GM12875 (cell line): ENCODE measurements around the gene MYCL.

Experiments used
- H3K4me3 ChIP-seq: one replicate; pipeline ENCODE4 v1.5.1; 2011; ENCODE audit warnings: low read depth, low read length, control low read depth
- CTCF ChIP-seq: IDR thresholded peaks from 2 replicates; pipeline ENCODE4 v1.5.1; 2011; ENCODE audit warnings: low read depth, mild to moderate bottlenecking, control low read depth, inconsistent platforms, low read length, moderate library complexity, borderline replicate concordance; ENCODE audit not compliant: insufficient read depth

Gene MYCL

GRCh38 chr1:39901714-39902459 lies at the start of gene MYCL:
Gene MYCL (minus strand): TSS chr1:39901917. CDS start chr1:39901434, 483 bp downstream.
- TF ChIP-seq CTCF: peak; percentile 79

GRCh38 chr1:39949891-39950290 lies 48.2 kb upstream of the MYCL start:
- no peak overlapping the region for H3K4me3 ChIP-seq
- no peak for TF ChIP-seq CTCF

More at GRCh38 chr1:39901714-39902459, at the start of gene MYCL:
- peak within 1 kb of the TSS; percentile 60 for H3K4me3 ChIP-seq

GRCh38 chr1:39947260-39947659 lies 45.5 kb upstream of the MYCL start:
- no peak for TF ChIP-seq CTCF
- H3K4me3 ChIP-seq: no peak overlapping the region

GRCh38 chr1:39946216-39946615 lies 44.5 kb upstream of the MYCL start:
- no peak overlapping the region for H3K4me3 ChIP-seq
- no peak for TF ChIP-seq CTCF

GRCh38 chr1:39944410-39945112 lies 42.8 kb upstream of the MYCL start:
- no peak overlapping the region for H3K4me3 ChIP-seq
- TF ChIP-seq CTCF: no peak

- H3K4me3 ChIP-seq: no peak overlapping the region
- no peak for TF ChIP-seq CTCF
Observed at GRCh38 chr1:39943471-39944290, 42.0 kb upstream of the MYCL start.
